ENCODE results near the gene VCAM1.

VCAM1 gene

GRCh38 chr1:100721526-100722207 is 2.1 kb downstream of the VCAM1 start:
- DNase-seq (ENCODE audit: low read depth in 2 of 3, low spot score in 1 of 3) = no peak

DNA sequence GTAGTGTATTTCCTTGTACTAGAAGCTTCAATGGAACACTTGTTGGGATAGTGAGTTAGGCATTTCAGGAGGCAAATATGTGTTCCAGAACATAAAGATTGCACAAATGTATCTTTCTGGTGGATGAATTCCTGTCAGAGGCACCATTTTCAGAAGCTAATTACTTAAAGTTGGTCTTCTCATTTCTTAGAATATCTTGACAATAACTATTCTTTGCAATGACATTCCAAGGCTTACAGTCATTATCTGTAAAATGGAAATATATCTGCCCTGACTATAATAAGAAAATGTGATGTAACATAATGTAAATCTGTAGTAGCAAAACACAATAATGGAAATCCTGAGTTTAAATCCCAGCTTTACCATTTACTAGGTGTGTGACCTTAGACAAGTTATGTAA is 2.7 kb downstream of the VCAM1 start:
- no peak for DNase-seq (ENCODE audit: low read depth in 2 of 3, low spot score in 1 of 3)

DNA sequence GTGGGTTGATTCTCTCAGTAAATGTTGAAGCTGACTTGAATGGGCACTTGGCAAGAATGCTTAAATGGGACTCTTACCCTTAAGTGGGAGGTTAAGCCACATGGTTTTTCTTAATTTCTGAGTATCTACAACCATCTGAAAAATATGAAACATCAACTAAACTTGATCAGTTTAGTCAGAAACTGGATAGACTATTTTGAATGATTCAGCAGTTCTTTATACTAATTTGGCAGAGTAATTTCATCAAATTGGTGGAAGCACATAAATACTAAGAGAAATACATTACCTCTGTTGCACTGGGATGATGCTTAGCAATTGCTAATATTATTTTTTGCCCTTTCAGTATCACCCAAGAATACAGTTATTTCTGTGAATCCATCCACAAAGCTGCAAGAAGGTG is 4.7 kb downstream of the VCAM1 start:
- DNase-seq (ENCODE audit: low read depth in 2 of 3, low spot score in 1 of 3) = no peak

- DNase-seq (ENCODE audit: low read depth in 2 of 3, low spot score in 1 of 3) = no peak
These were observed 10.6 kb downstream of the VCAM1 start for GRCh38 chr1:100730130-100730529.

DNA sequence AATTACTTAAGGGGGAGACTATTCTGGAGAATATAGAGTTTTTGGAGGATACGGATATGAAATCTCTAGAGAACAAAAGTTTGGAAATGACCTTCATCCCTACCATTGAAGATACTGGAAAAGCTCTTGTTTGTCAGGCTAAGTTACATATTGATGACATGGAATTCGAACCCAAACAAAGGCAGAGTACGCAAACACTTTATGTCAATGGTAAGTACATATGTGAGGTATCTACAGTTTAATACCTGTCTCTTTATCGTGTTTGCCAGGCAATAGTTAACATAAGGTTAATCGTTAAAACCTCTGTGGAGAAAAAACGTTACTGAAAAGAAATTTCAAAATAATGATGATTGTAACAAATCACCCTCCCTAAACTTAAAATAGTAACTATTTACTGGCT is 11.8 kb downstream of the VCAM1 start:
- DNase-seq (ENCODE audit: low read depth in 2 of 3, low spot score in 1 of 3) = no peak

DNA sequence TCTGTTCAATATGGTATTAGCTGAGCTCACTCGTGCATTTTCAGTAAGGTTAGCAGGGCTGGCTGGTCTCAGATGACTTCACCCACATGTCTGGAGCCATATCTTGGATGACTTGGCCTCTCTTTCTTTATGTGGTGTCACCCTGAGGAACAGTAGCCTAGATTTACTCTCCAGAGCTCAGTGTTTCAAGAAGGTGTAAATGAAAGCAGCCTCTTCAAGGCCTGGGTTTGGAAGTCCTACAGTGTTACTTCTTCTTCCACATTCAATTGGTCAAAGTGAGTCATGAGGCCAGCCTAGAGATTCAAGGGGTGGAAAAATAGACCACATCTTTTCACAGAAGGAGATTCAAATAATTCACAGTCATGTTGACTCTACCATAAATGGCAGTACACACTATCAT is 12.2 kb downstream of the VCAM1 start:
- no peak for DNase-seq (ENCODE audit: low read depth in 2 of 3, low spot score in 1 of 3)

DNA sequence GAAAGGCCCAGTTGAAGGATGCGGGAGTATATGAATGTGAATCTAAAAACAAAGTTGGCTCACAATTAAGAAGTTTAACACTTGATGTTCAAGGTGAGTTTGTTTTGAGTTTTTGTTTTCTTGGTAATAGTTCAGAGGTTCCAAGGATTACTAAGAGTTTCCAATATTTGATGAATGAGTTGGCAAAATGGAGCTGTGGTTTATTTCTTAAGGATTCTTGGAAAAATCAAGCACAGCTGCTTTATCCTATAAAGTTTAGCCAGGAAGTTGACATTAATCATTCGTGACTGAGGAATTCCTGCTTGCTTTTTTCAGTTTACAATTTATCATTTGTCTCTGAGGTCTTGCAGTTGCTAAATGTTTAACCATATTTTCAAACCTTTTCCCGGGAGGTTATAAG is 15.1 kb downstream of the VCAM1 start:
- DNase-seq (ENCODE audit: low read depth in 2 of 3, low spot score in 1 of 3) = no peak

DNA sequence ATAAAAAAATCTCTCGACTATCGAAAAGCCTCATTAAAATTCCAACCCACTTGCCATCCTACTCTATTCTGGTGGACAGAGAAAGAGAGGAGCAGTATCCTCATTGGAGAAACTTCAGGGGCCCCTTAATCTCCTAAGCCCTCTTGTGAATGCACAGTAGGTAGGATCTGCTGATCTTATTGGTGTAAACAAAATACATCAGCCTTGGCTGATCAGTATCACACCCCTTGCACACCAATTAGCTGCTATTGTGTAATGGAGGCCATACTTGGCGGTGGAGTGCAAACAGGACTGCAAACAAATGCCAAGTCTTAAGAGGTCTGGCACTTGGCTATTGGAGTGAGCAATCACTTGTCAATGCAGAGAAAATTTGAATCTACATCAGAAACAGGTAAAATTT is 15.7 kb downstream of the VCAM1 start:
- DNase-seq (ENCODE audit: low read depth in 2 of 3, low spot score in 1 of 3) = no peak

DNA sequence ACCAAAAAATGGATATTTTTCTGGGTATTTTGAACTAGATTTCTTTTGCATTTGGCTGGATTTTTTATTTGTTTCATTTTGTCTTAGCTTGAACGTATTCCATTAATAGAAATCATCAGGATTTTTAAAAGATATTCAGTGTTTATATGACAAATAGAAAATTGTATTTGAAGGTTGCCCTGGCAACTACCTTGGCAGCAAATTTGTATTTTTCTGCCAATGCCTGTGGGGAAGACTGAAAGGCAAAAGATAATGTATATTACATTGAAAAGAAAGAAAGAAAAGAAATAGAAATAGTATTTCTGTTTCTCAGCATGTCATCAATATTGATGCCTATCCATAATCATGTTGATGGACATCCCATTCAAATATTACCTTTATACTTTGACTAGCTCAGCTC is 16.8 kb downstream of the VCAM1 start:
- DNase-seq (ENCODE audit: low read depth in 2 of 3, low spot score in 1 of 3) = no peak

GRCh38 chr1:100736746-100737145 is 17.2 kb downstream of the VCAM1 start:
- DNase-seq (ENCODE audit: low read depth in 2 of 3, low spot score in 1 of 3) = no peak

GRCh38 chr1:100746542-100746932 is 27.0 kb downstream of the VCAM1 start:
- DNase-seq (ENCODE audit: low read depth in 2 of 3, low spot score in 1 of 3) = no peak

DNA sequence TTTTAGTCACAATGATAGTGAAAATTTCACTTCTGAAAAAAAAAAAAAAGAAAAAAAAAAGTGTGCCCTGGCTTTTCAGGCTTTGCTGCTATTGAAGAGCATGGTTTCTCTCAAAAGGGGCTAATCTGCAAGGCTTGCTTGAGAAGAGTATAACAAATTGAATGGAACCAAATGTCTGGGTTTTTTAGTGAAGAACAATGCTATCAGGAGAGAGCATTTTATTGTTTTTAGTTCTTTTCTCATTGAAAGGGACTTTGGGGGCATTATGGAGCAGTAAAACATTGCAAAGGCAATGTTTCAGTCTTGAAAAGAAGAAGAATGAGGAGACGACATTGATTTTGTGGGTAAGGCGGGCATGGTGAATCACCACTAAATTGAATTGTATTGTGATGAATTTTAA is 28.2 kb downstream of the VCAM1 start:
- no peak for DNase-seq (ENCODE audit: low read depth in 2 of 3, low spot score in 1 of 3)

- no peak for DNase-seq (ENCODE audit: low read depth in 2 of 3, low spot score in 1 of 3)
These were observed 30.7 kb downstream of the VCAM1 start for GRCh38 chr1:100750005-100750885.

GRCh38 chr1:100752791-100753190 is 33.2 kb downstream of the VCAM1 start:
- DNase-seq (ENCODE audit: low read depth in 2 of 3, low spot score in 1 of 3) = no peak

DNA sequence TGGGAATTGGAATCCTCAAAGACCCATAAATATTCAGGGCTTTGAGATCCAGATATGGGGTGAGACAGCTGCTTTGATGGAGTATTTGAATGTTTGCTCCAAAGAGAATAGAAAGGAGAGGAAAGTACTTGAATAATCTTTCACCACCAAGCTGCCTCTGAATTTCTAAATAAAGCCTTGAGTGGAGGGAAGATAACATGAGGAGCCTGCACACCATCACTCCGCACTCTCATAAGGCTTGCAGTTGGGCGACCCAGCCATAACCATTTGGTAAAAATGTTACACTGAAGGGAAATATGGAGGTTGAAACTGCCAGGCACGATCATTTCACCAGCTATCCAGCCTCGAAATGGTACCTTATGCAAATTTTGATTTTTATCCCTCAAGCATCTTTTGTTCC is 38.4 kb downstream of the VCAM1 start:
- DNase-seq (ENCODE audit: low read depth in 2 of 3, low spot score in 1 of 3) = no peak

GRCh38 chr1:100759188-100759587 is 39.6 kb downstream of the VCAM1 start:
- no peak for DNase-seq (ENCODE audit: low read depth in 2 of 3, low spot score in 1 of 3)

DNA sequence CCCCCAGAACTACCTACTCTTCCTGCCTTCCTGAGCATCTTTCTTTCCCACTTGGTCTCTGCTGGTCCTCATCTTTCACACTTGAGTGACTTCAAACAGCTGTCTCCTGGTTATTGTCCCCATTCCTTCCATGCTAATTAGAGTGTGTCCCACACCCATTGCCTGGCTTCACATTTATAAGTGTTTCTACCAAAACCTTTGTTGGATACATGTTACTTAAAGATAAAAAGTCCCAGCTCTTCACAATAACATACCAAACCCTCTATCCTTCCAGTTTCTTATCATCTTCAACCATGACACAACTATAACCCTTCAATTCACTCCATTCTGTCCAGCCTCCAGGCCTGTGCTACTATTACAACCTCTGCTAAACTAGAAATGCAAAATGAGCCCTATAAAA is 41.0 kb downstream of the VCAM1 start:
- no peak for DNase-seq (ENCODE audit: low read depth in 2 of 3, low spot score in 1 of 3)

- no peak for DNase-seq (ENCODE audit: low read depth in 2 of 3, low spot score in 1 of 3)
These were observed 42.9 kb downstream of the VCAM1 start for GRCh38 chr1:100762461-100762860.

DNA sequence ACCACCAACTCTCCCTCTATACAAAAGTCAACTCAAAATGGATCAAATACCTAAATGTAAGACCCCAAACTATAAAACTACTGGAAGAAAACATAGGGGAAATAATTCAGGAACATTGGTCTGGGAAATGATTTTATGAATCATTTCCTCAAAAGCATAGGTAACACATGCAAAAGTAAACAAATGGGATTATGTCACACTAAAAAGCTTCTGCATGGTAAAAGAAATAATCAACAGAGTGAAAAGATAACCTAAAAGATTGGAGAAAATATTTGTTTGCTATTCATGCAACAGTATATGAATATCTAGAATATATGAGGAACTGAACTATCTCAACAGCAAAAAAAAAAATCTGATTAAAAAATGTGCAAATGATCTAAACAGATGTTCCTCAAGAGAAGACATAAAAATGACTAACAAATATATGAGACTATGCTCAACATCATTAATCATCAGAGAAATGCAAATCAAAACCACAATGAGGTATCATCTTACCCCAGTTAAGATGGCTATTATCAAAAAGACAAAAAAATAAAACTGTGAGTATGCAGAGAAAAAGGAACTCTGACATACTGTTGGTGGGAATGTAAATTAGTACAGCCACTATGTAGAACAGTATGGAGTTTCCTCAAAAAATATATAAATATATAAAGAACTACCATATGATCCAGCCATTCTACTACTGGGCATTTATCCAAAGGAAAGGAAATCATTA is 47.8 kb downstream of the VCAM1 start:
- DNase-seq (ENCODE audit: low read depth in 2 of 3, low spot score in 1 of 3) = no peak

DNA sequence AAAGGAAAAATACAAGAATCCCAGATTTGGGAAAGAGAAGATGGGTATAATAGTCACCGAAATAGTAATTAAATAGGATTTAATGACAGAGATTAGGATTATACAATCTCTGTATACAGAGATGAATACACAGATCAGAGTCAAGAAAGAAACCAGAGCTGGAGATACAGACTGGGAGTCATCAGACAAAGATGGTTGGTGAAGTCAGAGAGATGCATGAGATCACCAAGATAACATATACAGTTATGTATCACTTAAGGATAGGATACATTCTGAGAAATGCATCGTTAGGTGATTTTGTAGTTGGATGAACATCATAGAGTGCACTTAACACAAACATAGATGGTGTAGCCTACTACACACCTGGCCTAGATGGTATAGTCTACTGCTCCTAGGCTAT is 49.8 kb downstream of the VCAM1 start:
- DNase-seq (ENCODE audit: low read depth in 2 of 3, low spot score in 1 of 3) = no peak

- no peak for DNase-seq (ENCODE audit: low read depth in 2 of 3, low spot score in 1 of 3)
These were observed 50.5 kb downstream of the VCAM1 start for GRCh38 chr1:100769906-100770646.
